Right atrium auricular region (tissue), 2 donors: ENCODE results near the gene CUX1. TPM values are rescaled to one million over a fixed set of nuclear protein-coding genes. Genes with fewer than 3 reads are reported as not detected.
"Not testable (repeated sequence)": the region's sequence is repeated elsewhere in the genome, so short reads cannot be mapped to it uniquely, and the experiment has no call there.

Experiments used
- DNase-seq: peaks from one replicate; pipeline ENCODE4 v3.0.0-alpha.2; 2019; ENCODE audit warnings: low spot score
- H3K27ac ChIP-seq, 2 donors: fragments of 200-600 bp; sonication (generic); 1 replicate in 1 of 2; 2 replicates in 1 of 2; pipeline ENCODE4 v1.5.1; 2016 to 2019
- H3K27me3 ChIP-seq, 2 donors: fragments of 200-600 bp; sonication (generic); one replicate each; pipeline versions ENCODE4 v1.5.1 to v1.6.0; 2017 to 2019
- H3K36me3 ChIP-seq: fragments of 200-600 bp; sonication (generic); one replicate; pipeline ENCODE4 v1.5.1; 2016
- H3K4me1 ChIP-seq, 2 donors: fragments of 200-600 bp; sonication (generic); one replicate each; pipeline versions ENCODE4 v1.5.1 to v1.6.0; 2017 to 2019
- H3K4me3 ChIP-seq, 2 donors: fragments of 200-600 bp; sonication (generic); 1 replicate in 1 of 2; 2 replicates in 1 of 2; pipeline ENCODE4 v1.5.1; 2017 to 2019; ENCODE audit warnings: mild to moderate bottlenecking in 1 of 2, moderate library complexity in 1 of 2
- H3K9me3 ChIP-seq, 2 donors: fragments of 200-600 bp; sonication (generic); one replicate each; pipeline ENCODE4 v1.5.1; 2019
- total RNA-seq, 2 donors: library from RNA; depleted of rRNA; stranded (reverse); fragments of >200 nt; gene quantifications; one replicate each; pipeline ENCODE4 v1.1.0, GENCODE V29; 2016
- TF ChIP-seq, protein P1 (sequence below), 2 donors: fragments of 200-600 bp; sonication (generic); IDR thresholded peaks; one replicate each; pipeline ENCODE4 v1.5.1; 2019; ENCODE audit warnings: antibody characterized with exemption in 2 of 2

CUX1 gene
- total RNA-seq, 2 donors from 2014 or later: 71.1 to 94.4 TPM

DNA sequence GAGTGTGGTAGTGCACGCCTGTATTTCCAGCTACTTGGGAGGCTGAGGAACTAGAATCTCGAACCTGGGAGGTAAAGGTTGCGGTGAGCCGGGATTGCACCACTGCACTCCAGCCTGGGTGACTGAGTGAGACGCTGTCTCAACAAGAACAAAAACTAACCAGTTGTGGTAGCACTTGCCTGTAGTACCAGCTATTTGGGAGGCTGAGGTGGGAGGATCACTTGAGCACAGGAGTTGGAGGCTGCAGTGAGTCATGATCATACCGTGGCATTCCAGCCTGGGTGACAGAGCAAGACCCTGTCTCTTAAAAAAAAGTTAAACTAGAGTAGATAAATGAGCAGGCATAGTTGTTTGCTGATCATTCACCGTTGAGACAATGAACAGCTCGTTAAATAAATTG is 48.9 kb downstream of the CUX1 start:
- Histone ChIP-seq H3K4me1 (peaks cover 0 to 48% of the 10 kb centered on the region in 2 donors), H3K27ac (no peak overlapping the region), H3K9me3 (no peaks in the 10 kb centered on the region), H3K27me3 (no peaks in the 10 kb centered on the region), H3K4me3 (no peak overlapping the region), H3K36me3 (no peaks in the 10 kb centered on the region)
- DNase-seq: no peak
- TF ChIP-seq, protein P1, sequence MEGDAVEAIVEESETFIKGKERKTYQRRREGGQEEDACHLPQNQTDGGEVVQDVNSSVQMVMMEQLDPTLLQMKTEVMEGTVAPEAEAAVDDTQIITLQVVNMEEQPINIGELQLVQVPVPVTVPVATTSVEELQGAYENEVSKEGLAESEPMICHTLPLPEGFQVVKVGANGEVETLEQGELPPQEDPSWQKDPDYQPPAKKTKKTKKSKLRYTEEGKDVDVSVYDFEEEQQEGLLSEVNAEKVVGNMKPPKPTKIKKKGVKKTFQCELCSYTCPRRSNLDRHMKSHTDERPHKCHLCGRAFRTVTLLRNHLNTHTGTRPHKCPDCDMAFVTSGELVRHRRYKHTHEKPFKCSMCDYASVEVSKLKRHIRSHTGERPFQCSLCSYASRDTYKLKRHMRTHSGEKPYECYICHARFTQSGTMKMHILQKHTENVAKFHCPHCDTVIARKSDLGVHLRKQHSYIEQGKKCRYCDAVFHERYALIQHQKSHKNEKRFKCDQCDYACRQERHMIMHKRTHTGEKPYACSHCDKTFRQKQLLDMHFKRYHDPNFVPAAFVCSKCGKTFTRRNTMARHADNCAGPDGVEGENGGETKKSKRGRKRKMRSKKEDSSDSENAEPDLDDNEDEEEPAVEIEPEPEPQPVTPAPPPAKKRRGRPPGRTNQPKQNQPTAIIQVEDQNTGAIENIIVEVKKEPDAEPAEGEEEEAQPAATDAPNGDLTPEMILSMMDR (IDR thresholded peaks at IDR 0.05): no peak

DNA sequence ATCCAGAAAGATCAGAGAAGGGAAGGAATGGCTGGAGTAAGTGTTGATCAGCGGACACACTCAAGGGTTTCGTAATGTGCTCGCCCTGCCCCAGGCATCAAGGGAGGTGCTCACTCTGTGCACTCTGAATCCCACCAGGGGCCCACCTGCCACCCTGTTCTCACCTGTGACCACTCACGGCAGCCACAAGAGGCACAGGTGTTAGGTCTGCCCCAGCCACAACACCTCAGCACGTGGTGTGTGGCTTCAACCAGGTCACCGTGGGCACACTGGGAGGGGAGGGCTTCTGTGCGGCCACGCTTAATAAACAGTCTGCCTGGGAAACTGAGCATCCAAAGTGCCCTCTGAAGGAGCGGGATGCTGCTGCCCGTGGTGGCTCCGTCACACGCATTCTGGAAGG is 49.8 kb downstream of the CUX1 start:
- DNase-seq: no peak
- Histone ChIP-seq H3K27ac (no peak overlapping the region), H3K9me3 (no peaks in the 10 kb centered on the region), H3K27me3 (no peaks in the 10 kb centered on the region), H3K4me1 (peaks cover 0 to 39% of the 10 kb centered on the region in 2 donors), H3K36me3 (no peaks in the 10 kb centered on the region), H3K4me3 (no peak overlapping the region)
- TF ChIP-seq, protein P1 (IDR thresholded peaks at IDR 0.05): no peak

DNA sequence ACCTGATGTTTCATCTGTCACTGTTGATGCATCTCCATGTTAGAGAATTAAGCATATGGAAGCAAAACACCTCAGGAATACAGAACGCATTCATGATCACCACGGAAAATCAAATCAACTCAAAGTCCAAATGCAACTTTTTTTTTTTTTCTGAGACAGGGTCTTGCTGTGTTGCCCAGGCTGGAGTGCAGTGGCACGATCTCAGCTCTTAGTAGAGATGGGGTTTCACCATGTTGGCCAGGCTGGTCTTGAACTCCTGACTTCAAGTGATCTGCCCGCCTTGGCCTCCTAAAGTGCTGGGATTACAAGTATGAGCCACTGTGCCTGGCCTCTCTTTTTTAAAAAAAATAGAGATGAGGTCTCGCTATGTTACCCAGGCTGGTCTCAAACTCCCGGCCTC is 50.3 kb downstream of the CUX1 start:
- H3K27me3 ChIP-seq, H3K9me3 ChIP-seq, H3K4me3 ChIP-seq, H3K36me3 ChIP-seq, H3K27ac ChIP-seq, DNase-seq: not testable (repeated sequence)
- H3K4me1 ChIP-seq: peaks cover 0 to 35% of the 10 kb centered on the region in 2 donors

DNA sequence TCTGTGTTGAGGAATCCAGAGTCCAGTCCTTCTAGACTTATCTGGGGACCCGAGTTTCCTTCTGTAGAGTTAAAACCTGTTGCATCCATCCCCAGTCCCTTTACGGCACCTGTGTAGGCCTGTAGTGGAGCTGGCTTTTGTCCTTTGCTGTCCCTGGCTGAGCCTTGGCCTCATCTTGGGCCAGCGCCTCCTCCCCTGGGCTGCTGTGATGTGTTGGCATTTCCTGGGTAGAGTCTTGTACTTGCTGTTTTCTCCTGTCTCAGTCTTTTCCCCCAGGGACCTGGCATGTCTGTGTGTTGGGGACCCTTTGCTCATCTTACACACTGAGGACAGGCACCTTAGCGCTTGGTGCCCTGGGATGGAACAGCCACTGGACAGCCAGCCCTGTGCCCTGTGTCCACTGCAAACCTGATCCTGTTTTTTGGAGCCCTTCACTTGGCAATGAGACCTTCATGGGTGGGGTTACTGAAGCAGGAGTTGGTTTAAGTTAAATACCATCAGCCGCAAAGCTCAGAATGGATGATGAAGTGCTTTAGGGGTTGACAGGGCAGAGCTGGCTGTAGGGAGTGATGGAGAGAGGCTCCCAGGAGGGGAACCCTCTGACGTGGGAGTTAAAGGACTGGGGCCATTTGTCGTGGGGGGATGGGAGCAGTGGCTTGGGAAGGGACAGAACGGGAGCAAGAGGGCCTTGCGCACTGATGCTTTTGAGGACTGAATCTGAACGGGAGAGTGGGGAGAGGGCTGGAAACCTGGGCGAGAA is 50.9 kb downstream of the CUX1 start:
- no peaks in the 10 kb centered on the region for H3K27me3 ChIP-seq
- TF ChIP-seq, protein P1 (IDR thresholded peaks at IDR 0.05): no peak
- no peaks in the 10 kb centered on the region for H3K9me3 ChIP-seq
- DNase-seq: no peak
- H3K4me1 ChIP-seq: peaks cover 0 to 31% of the 10 kb centered on the region in 2 donors
- H3K4me3 ChIP-seq: no peak overlapping the region
- H3K36me3 ChIP-seq: no peaks in the 10 kb centered on the region
- H3K27ac ChIP-seq: no peak overlapping the region

DNA sequence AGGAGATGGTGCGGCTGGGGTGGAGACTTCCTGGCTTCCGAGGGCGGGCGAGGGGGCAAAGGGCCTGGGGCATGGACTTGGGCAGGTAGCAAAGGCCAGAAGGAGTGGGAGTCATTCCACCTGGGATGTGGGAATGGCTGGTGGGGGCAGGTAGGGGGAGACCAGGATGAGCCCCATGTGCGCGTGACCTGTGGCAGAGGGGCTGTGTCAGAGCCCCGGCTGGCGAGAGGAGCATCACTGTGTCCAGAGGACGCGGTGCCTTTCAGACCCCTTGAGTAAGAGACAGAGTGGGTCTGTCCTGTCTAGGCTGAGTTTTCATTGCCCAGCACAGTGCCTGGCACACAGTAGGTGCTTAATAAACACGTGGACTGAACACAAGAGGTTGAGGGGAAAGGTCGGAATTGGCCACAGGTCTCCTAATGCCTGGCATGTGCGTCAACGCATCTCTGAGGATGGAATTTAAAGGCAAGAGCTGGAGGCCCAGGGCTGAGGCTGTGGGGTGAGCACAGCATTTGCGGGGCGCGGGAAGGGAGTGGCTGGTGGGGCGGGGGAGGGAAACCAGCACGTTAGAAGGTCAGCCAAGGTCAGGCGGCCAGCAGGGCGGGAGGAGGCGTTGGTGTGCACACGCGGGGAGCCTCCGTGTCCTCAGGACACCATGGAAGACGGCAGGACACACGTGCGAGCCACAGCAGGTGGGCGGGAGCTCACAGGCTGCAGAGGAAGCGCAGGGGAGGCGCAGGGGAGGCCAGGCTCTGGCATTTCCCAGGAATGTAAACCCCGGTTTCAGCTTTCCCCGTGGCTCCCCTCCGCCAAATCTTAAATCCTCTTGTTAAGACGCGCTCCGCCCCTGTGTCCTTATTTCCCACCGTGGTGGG is 51.8 kb downstream of the CUX1 start:
- Histone ChIP-seq H3K27ac (peak overlapping the region; percentile 1 to 3), H3K27me3 (no peaks in the 10 kb centered on the region), H3K4me3 (no peak overlapping the region), H3K9me3 (no peaks in the 10 kb centered on the region), H3K4me1 (peaks cover 0 to 38% of the 10 kb centered on the region in 2 donors), H3K36me3 (no peaks in the 10 kb centered on the region)
- TF ChIP-seq, protein P1 (IDR thresholded peaks at IDR 0.05): no peak
- DNase-seq: no peak

DNA sequence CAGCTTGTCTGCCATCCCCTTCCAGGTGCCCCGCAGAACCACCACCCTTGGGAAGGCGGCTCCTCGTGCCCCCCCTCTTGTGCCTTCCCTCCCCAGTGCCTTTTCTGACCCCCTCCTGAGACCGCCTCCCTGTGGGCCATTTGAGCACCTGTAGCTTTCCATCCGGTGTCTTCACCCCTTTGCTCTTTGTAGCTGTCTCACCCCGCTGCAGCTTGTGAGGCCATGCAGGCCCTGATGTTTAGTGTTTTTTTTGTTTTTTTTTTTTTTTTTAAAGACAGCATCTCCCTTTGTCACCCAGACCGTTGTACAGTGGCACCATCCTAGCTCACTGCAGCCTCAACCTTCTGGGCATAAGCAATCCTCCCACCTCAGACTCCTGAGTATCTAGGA is 52.5 kb downstream of the CUX1 start:
- Histone ChIP-seq H3K9me3 (no peaks in the 10 kb centered on the region), H3K27me3 (no peaks in the 10 kb centered on the region), H3K4me1 (peaks cover 0 to 45% of the 10 kb centered on the region in 2 donors), H3K27ac (peak overlapping the region; percentile 1 to 12), H3K4me3 (no peak overlapping the region), H3K36me3 (no peaks in the 10 kb centered on the region)
- TF ChIP-seq, protein P1 (IDR thresholded peaks at IDR 0.05): no peak
- DNase-seq: no peak
